ENCODE results near the gene IGLL5. TPM values are rescaled to one million over a fixed set of nuclear protein-coding genes. Genes with fewer than 3 reads are reported as not detected.
A peak's percentile ranks its signal among the peaks of the same experiment; 100 is the strongest.
"Not testable (repeated sequence)": the region's sequence is repeated elsewhere in the genome, so short reads cannot be mapped to it uniquely, and the experiment has no call there.

IGLL5 gene
- total RNA-seq, 6 donors from 2014 or later = 4.3 to 58.5 (median 21.5) TPM

DNA sequence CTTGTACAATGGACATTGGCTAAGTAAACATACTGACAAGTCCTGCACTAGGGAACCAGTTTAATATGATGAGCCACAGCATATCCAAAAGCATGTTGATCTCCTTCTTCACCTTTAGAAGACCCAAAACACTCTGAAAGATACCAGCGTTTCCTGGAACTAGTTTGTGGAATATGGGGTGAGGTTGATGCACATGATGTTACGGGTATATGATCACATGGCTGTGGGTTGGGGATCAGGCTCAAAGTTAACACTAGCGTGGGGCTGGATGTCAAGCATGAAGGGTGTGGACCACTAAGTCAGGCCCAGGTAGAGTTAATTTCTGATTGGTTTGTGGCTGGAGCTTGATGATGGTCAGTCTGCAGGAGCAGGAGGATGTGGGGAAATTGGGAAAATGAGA, 9.0 kb downstream of the IGLL5 start:
- Histone ChIP-seq H3K4me1 (no peaks in the 10 kb centered on the region), H3K27me3 (no peaks in the 10 kb centered on the region), H3K4me3 (no peak overlapping the region), H3K9me3 (no peaks in the 10 kb centered on the region), H3K27ac (no peak overlapping the region), H3K36me3 (no peaks in the 10 kb centered on the region)
- peak in 1 of 2 donors; percentile 5 for DNase-seq
- TF ChIP-seq, protein P1, sequence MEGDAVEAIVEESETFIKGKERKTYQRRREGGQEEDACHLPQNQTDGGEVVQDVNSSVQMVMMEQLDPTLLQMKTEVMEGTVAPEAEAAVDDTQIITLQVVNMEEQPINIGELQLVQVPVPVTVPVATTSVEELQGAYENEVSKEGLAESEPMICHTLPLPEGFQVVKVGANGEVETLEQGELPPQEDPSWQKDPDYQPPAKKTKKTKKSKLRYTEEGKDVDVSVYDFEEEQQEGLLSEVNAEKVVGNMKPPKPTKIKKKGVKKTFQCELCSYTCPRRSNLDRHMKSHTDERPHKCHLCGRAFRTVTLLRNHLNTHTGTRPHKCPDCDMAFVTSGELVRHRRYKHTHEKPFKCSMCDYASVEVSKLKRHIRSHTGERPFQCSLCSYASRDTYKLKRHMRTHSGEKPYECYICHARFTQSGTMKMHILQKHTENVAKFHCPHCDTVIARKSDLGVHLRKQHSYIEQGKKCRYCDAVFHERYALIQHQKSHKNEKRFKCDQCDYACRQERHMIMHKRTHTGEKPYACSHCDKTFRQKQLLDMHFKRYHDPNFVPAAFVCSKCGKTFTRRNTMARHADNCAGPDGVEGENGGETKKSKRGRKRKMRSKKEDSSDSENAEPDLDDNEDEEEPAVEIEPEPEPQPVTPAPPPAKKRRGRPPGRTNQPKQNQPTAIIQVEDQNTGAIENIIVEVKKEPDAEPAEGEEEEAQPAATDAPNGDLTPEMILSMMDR (IDR thresholded peaks at IDR 0.05) = no peak
- no peak for TF ChIP-seq EP300 (IDR thresholded peaks at IDR 0.05)
- no peak for TF ChIP-seq POLR2AphosphoS5 (IDR thresholded peaks at IDR 0.05)
- no peak for TF ChIP-seq POLR2A (IDR thresholded peaks at IDR 0.05)
- WGBS, 2 donors = 80 to 93% methylated on average over 3 of the region's 3 CpGs
- ATAC-seq (ENCODE audit: low FRiP score in 2 of 2) = no peak

DNA sequence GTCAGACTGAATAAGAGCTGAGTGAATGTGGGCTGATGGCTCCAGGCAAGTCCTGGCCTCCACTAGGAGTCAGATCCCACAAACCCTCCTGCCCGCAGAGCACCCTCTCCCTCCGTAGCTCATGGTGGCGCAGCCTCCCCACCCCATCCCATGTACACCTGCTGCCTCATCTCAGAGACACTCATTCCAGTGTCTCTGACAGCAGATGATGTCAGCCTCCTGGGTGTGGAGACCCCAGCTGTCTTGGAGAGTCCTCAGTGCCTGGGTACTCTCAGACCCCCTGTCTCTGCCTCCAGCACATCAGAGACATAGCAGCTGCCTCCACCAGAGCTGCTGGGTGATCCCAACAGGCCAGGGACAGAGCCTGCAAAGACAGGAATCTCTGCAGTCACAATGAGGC, 9.5 kb downstream of the IGLL5 start:
- WGBS, 2 donors = 79 to 94% methylated on average over 3 of the region's 3 CpGs
- ATAC-seq (ENCODE audit: low FRiP score in 2 of 2) = no peak
- no peaks in the 10 kb centered on the region for H3K9me3 ChIP-seq
- DNase-seq = peak in 1 of 2 donors; percentile 7
- TF ChIP-seq POLR2A (IDR thresholded peaks at IDR 0.05) (no peak), EP300 (IDR thresholded peaks at IDR 0.05) (no peak), POLR2AphosphoS5 (IDR thresholded peaks at IDR 0.05) (no peak)
- TF ChIP-seq, protein P1 (IDR thresholded peaks at IDR 0.05) = no peak
- H3K4me3 ChIP-seq = no peak overlapping the region
- H3K27ac ChIP-seq = no peak overlapping the region
- H3K4me1 ChIP-seq = no peaks in the 10 kb centered on the region
- no peaks in the 10 kb centered on the region for H3K27me3 ChIP-seq
- no peaks in the 10 kb centered on the region for H3K36me3 ChIP-seq

- H3K27me3 ChIP-seq = no peaks in the 10 kb centered on the region
- no peaks in the 10 kb centered on the region for H3K9me3 ChIP-seq
- no peaks in the 10 kb centered on the region for H3K4me1 ChIP-seq
- no peak for TF ChIP-seq POLR2AphosphoS5 (IDR thresholded peaks at IDR 0.05)
- TF ChIP-seq, protein P1 (IDR thresholded peaks at IDR 0.05) = no peak
- no peak for TF ChIP-seq EP300 (IDR thresholded peaks at IDR 0.05)
- TF ChIP-seq POLR2A (IDR thresholded peaks at IDR 0.05) = no peak
- no peak for ATAC-seq (ENCODE audit: low FRiP score in 2 of 2)
- H3K36me3 ChIP-seq = no peaks in the 10 kb centered on the region
- no peak overlapping the region for H3K27ac ChIP-seq
- H3K4me3 ChIP-seq = no peak overlapping the region
- WGBS, 2 donors = 62 to 73% methylated on average over 5 of the region's 5 CpGs
- DNase-seq = no peak
Measured at GRCh38 chr22:22897947-22898346, 10.3 kb downstream of the IGLL5 start.

DNA sequence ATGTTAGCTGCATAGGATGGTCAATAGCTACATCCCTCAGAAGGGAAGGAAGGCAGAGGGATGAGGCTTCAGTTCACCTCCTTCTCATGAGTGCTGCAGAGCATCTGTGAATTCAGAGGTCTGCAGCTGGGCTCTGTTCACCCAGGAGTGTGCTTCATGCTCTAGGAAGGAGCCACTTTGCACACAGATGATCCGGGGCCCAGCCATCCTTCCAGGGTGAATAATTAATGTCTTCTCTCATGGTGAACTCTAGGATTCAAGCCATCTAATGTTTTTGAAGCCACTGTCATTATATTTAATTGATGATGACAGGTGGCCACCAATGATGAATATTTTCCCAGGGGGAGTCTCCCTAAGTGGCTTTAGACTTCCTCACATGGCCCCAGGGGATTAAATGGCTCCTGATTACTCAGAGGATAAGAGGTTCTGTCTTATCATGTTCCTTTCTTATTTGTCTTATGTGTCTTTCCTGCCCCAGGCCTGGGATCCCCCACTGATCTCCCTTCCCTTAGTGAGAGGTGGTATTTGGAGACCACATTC, 10.9 kb downstream of the IGLL5 start:
- not testable (repeated sequence) for DNase-seq, H3K4me1 ChIP-seq

GRCh38 chr22:22899342-22900080, 11.9 kb downstream of the IGLL5 start:
- not testable (repeated sequence) for H3K36me3 ChIP-seq; H3K27ac ChIP-seq; H3K9me3 ChIP-seq; H3K27me3 ChIP-seq; DNase-seq; ATAC-seq (ENCODE audit: low FRiP score in 2 of 2); H3K4me3 ChIP-seq; H3K4me1 ChIP-seq
- WGBS, 2 donors = 80 to 84% methylated on average over 6 to 8 of the region's 9 CpGs

More for the DNA sequence above, 10.9 kb downstream of the IGLL5 start:
- not testable (repeated sequence) for H3K27ac ChIP-seq; H3K4me3 ChIP-seq; ATAC-seq (ENCODE audit: low FRiP score in 2 of 2); H3K9me3 ChIP-seq; H3K27me3 ChIP-seq; H3K36me3 ChIP-seq
- WGBS, 2 donors = 31 to 43% methylated on average over 1 of the region's 1 CpG

- H3K36me3 ChIP-seq; H3K4me1 ChIP-seq; H3K27ac ChIP-seq; H3K27me3 ChIP-seq; H3K9me3 ChIP-seq; H3K4me3 ChIP-seq; ATAC-seq (ENCODE audit: low FRiP score in 2 of 2); DNase-seq: not testable (repeated sequence)
- 87 to 88% methylated on average over 8 to 10 of the region's 16 CpGs for WGBS, 2 donors
Measured at GRCh38 chr22:22900527-22901205, 13.1 kb downstream of the IGLL5 start.
